ENCODE data around the gene SPATA16.
"Not testable (repeated sequence)": the region's sequence is repeated elsewhere in the genome, so short reads cannot be mapped to it uniquely, and the experiment has no call there.

Gene SPATA16

DNA sequence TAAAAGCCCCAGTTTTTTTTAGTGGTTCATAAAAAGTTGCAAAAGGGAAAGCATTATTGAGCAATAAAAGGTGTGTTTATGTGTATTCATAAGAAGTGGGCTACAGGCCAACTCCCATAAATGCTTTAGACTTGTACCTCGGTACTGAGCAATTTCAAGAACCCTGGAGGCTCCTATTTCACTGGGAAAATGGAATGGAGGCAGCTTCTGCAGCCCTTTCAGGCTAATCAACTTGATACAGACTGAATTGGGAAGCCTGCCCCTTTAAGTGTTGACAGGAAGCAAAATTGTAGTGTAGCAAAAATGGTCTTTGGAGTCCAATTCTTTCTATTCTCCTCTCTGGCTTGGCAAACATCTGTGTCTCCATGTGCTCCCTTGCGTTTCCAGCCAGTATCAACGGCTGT lies 271.7 kb downstream of the SPATA16 start:
- peak; percentile 8 for DNase-seq

DNA sequence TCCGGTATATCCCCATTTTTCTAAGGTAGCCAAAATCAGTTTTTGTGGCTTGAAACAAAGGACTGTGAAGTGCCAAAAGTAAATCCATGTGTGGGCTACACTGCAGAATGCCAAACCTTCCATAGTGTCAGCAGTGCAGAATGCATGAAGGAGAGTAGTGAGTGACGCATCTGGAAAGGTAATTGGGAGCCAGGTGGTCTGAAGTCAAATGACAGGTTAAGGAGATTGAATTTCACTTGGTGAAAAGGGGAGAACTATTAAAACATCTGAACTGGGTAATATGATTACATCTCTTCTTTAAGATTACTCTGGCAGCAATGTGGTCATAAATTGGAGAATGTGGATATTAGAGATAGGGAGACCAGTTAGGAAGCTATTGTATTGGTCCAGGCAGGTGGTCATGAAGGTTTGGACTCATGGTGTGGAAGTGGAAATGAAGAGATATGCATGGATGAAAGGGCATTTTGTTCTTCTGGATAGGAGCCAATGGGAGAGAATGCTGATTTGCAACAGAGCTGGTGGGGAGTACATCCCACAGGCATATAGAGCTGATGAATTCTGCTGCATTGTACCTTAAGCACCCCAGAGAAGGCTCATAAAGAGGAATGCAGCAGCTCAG lies 272.3 kb downstream of the SPATA16 start:
- DNase-seq, result peak; percentile 53

- DNase-seq, result not testable (repeated sequence)
These were observed 274.2 kb downstream of the SPATA16 start for GRCh38 chr3:172866726-172867350.

DNA sequence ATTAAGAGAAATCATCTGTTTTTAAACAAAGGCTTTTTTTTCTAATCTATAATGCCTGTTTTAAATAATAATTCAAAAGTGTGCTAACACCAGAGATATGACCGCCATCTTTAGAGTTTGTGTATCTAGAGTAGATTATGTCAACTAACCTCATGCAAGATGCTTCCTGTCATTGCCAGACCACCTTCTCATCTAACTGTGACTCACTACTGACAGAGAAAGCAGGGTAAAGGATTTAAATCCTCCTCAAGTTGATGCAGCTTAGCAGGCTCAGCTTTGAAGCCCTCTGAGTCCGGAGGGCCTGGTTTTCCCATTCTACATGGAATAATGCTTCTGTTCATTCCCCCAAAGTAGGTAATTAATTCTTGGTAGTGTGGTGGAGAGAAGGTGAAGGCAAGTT lies 282.0 kb downstream of the SPATA16 start:
- DNase-seq, result no peak

GRCh38 chr3:172856795-172857742 lies 284.0 kb downstream of the SPATA16 start:
- no peak for DNase-seq

DNA sequence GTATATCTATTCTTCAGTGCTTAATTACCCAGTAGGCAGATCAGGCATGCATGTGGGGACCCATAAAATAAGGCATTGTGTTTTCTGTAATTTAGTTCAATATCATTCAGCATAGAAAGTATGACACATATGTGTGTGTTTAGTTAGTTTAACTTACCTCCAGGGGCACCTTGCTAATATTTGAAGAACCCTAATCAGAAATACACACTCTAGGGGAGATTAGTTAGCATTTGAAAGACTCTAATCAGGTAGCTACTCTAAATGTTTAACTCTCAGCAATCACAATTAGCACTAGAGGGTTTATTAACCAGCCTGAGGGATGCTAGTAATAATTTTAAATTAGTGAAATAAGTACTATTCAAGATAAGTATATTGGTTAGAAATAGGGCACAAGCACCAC lies 286.0 kb downstream of the SPATA16 start:
- DNase-seq, result no peak

DNA sequence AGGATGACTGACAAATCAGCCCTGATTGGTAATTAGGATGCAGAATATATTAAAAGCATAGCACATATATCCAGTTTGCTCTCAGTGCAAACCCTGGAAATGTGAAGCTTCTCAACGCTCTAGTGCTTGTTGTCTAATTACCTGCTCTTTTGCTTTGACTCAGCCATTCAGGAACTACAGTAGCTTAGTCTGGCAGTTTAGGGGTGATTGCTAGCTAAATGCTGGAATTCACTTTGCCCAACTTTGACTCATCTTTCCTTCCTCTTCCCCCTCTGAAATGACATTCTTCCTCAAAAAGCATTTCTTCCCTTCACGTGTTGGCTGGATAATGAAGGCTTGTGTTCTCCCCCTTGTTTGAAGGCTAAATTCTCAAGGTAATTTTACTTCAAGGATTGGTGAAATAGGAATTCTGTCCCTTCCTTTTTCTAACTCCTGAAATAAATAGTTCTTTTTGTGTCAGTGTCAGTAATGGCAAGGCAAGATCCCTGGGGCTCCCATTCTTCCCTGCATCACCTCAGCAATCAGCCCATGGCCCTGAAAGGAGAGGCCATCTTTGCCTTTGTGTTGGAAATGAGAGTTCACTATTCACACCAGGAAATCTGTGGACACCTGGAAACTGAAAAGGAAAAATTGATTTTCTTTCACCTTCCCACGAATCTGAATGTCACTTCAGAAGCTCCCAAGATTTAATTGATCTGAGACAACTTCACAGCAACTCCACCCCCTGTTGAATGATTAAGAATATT lies 286.9 kb downstream of the SPATA16 start:
- DNase-seq, result no peak

DNA sequence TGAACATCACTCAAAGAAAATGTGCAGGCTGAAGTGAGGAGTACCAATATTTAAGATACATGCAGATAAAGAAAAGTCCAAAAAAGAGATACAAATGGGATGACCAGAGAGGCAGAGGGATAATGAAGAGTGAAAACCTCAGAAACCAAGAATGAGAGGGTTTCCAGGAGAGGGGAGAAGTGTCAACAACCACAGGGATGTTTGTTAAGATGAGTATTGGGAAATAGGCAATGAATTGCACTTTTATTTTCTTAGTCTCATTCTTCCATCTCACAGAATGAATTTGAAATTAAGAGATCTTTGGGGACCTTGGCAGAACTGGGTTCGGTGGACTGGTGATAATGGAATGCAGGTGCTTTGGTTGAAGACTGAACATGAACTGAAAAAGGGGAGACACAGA lies 288.0 kb downstream of the SPATA16 start:
- DNase-seq, result no peak

- no peak for DNase-seq
These were observed 292.1 kb downstream of the SPATA16 start for GRCh38 chr3:172848910-172849309.

GRCh38 chr3:172847292-172847691 lies 293.7 kb downstream of the SPATA16 start:
- no peak for DNase-seq

GRCh38 chr3:172846706-172847105 lies 294.3 kb downstream of the SPATA16 start:
- no peak for DNase-seq

DNA sequence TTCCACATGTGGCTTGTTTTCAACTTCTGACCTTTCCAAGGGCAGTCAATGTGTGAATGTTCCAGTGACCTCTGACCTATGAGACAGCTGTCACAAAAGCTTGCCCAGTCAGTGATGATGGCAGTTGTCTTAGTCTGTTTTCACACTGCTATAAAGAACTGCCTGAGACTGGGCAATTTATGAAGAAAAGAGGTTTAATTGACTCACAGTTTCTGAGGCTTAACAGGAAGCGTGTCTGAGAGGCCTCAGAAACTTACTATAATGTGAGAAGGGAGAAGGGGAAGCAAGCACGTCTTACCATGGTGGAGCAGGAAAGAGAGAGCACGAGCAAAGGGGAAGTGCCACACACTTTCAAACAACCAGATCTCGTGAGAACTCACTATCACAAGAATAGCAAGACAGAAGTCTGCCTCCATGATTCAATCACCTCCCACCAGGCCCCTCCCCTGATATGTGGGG lies 294.9 kb downstream of the SPATA16 start:
- DNase-seq, result no peak

GRCh38 chr3:172844428-172844827 lies 296.6 kb downstream of the SPATA16 start:
- no peak for DNase-seq

GRCh38 chr3:172840913-172841312 lies 300.1 kb downstream of the SPATA16 start:
- no peak for DNase-seq

GRCh38 chr3:172840463-172840862 lies 300.6 kb downstream of the SPATA16 start:
- DNase-seq, result no peak

GRCh38 chr3:172839679-172840078 lies 301.4 kb downstream of the SPATA16 start:
- no peak for DNase-seq
